PC-9 (cell line): ENCODE data around the gene LRP1B.

Experiments
- CTCF ChIP-seq: fragments of 200-600 bp; sonication (generic); conservative IDR thresholded peaks from 2 replicates; pipeline ENCODE4 v1.6.1; 2017; ENCODE audit warnings: mixed run types, antibody characterized with exemption, mild to moderate bottlenecking, moderate library complexity
- EZH2 ChIP-seq: fragments of 200-600 bp; sonication (generic); IDR thresholded peaks from 2 replicates; pipeline ENCODE4 v1.8.0; 2017; ENCODE audit warnings: antibody characterized with exemption, low read depth

DNA sequence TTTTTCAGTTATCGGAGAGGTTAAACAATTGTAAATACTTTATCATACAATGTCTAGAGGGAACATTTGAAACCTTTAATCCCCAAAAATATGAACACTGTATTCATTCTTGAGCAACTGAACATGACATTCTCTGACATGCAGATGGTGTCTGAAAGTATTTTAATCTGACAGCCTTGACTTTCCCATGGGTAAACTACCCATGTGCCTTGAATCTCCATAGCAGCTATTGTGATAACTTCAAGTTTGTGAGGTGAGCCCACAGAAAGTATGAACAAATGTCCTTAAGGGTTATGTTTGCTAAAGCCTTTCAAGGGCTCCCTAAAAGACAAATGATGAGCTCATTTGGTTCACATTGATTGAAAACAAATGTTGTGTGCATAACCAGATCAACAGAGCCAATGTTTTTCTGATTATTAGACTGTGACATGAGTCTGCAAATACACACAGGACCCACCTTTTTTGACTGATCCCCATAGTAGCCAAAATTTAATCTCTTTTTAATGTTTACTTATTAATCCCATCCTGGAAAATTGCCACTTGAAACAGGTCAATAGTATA, 1326.0 kb downstream of the LRP1B start:
- TF ChIP-seq CTCF (no peak), EZH2 (no peak)
